Stimulated activated CD8-positive, alpha-beta memory T cell treated with anti-CD3 and anti-CD28 coated beads, Interleukin-12 subunit alpha, Interleukin-12 subunit beta, amount 100 ng/mL, for 24 hours (primary cell): ENCODE results near the gene TDRD12.
"Not testable (repeated sequence)": the region's sequence is repeated elsewhere in the genome, so short reads cannot be mapped to it uniquely, and the experiment has no call there.

Experiments used
- DNase-seq: peaks from one replicate; pipeline ENCODE4 v3.0.0-alpha.2; 2020; ENCODE audit errors: extremely low read depth

The TDRD12 gene

GRCh38 chr19:32829345-32829896 is 109.9 kb downstream of the TDRD12 start:
- DNase-seq = no peak

GRCh38 chr19:32830231-32831014 is 110.9 kb downstream of the TDRD12 start:
- DNase-seq = no peak

- no peak for DNase-seq
Measured at GRCh38 chr19:32831611-32832010, 112.0 kb downstream of the TDRD12 start.

- DNase-seq = not testable (repeated sequence)
Measured at GRCh38 chr19:32832094-32832493, 112.5 kb downstream of the TDRD12 start.

- DNase-seq = not testable (repeated sequence)
Measured at GRCh38 chr19:32832825-32833224, 113.3 kb downstream of the TDRD12 start.

GRCh38 chr19:32833388-32833787 is 113.8 kb downstream of the TDRD12 start:
- DNase-seq = not testable (repeated sequence)

GRCh38 chr19:32837531-32837930 is 118.0 kb downstream of the TDRD12 start:
- no peak for DNase-seq

GRCh38 chr19:32842061-32842460 is 122.5 kb downstream of the TDRD12 start:
- DNase-seq = no peak

- no peak for DNase-seq
Measured at GRCh38 chr19:32843716-32844245, 124.2 kb downstream of the TDRD12 start.

- not testable (repeated sequence) for DNase-seq
Measured at GRCh38 chr19:32848035-32848434, 128.5 kb downstream of the TDRD12 start.

- DNase-seq = no peak
Measured at GRCh38 chr19:32852216-32852615, 132.6 kb downstream of the TDRD12 start.

- DNase-seq = not testable (repeated sequence)
Measured at GRCh38 chr19:32856818-32857217, 137.3 kb downstream of the TDRD12 start.

GRCh38 chr19:32857584-32857983 is 138.0 kb downstream of the TDRD12 start:
- no peak for DNase-seq

- no peak for DNase-seq
Measured at GRCh38 chr19:32858155-32858554, 138.6 kb downstream of the TDRD12 start.

GRCh38 chr19:32858559-32858958 is 139.0 kb downstream of the TDRD12 start:
- no peak for DNase-seq

GRCh38 chr19:32859591-32859990 is 140.0 kb downstream of the TDRD12 start:
- no peak for DNase-seq

- DNase-seq = no peak
Measured at GRCh38 chr19:32861596-32861995, 142.0 kb downstream of the TDRD12 start.

- DNase-seq = no peak
Measured at GRCh38 chr19:32862173-32862572, 142.6 kb downstream of the TDRD12 start.

- no peak for DNase-seq
Measured at GRCh38 chr19:32862741-32863140, 143.2 kb downstream of the TDRD12 start.

GRCh38 chr19:32863301-32863700 is 143.7 kb downstream of the TDRD12 start:
- DNase-seq = no peak

- no peak for DNase-seq
Measured at GRCh38 chr19:32863841-32864240, 144.3 kb downstream of the TDRD12 start.

- DNase-seq = no peak
Measured at GRCh38 chr19:32864318-32865007, 144.9 kb downstream of the TDRD12 start.

- DNase-seq = no peak
Measured at GRCh38 chr19:32865326-32865725, 145.8 kb downstream of the TDRD12 start.
